HG03196 (cell line): ENCODE measurements around the gene DNAH1.

Experiments
- ATAC-seq: cut with Tn5 transposase; IDR thresholded peaks from one replicate; pipeline ENCODE4 v1.9.1; 2021; ENCODE audit not compliant: unreplicated experiment

The DNAH1 gene

GRCh38 chr3:52355526-52355925, 39.4 kb downstream of the DNAH1 start:
- ATAC-seq = no peak

GRCh38 chr3:52356126-52356525, 40.0 kb downstream of the DNAH1 start:
- ATAC-seq = no peak

- ATAC-seq = no peak
These were observed 41.3 kb downstream of the DNAH1 start for GRCh38 chr3:52357151-52358080.

GRCh38 chr3:52358362-52358940, 42.3 kb downstream of the DNAH1 start:
- no peak for ATAC-seq

DNA sequence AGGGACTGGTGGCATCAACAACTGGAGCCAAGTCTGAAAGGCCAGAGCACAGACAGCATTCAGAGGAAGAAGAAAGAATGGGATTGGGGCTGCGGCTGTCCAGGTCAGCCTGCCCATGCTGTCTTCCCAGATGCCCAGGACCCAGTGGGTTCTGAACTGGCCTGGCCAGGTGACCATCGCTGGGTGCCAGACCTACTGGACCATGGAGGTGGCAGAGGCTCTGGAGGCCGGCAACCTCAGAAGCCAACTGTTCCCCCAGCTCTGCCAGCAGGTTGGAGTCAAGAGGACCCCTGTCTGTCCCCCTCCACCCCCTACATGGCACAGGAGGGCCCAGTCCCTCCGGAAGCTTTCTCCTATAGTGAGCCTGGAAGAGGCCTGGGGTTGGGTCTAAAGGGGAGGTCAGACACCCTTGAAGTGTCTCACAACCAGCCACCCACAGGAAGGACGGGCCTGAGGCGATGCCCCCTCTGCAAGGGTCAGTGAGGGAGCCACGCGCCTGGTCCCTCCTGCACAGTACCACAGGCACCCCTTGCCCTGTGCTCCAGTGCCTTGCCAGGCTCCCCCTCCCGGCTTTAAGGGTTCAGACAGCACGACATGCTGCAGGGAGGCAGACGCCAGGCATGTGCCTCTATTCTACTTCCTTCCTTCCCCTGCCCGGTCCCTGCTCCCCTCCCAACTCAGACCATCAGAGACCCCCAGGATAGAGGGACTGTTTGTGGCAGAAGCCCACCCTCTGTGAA, 43.2 kb downstream of the DNAH1 start:
- ATAC-seq = no peak

- no peak for ATAC-seq
These were observed 44.9 kb downstream of the DNAH1 start for GRCh38 chr3:52361011-52361410.

- no peak for ATAC-seq
These were observed 45.3 kb downstream of the DNAH1 start for GRCh38 chr3:52361454-52361853.

DNA sequence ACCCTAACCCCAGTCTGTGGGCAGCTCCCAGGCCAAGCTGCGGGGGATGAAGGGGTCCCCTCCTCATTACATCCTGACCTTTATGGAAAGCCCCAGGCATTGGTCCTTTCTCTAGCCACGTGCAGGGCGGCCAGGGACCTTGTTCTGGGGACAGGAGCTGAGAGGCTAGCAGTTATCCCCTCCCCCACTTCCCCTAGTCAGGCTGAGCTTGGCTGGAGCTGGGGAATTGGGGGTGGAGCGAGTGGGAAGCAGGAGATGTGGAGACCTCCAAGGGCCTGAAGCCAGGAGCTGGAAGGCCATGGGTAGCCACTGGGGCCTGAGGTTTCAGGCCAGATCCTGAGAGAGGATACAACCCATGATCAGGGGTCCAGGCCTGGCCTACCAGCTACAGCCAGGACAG, 45.8 kb downstream of the DNAH1 start:
- ATAC-seq = no peak

DNA sequence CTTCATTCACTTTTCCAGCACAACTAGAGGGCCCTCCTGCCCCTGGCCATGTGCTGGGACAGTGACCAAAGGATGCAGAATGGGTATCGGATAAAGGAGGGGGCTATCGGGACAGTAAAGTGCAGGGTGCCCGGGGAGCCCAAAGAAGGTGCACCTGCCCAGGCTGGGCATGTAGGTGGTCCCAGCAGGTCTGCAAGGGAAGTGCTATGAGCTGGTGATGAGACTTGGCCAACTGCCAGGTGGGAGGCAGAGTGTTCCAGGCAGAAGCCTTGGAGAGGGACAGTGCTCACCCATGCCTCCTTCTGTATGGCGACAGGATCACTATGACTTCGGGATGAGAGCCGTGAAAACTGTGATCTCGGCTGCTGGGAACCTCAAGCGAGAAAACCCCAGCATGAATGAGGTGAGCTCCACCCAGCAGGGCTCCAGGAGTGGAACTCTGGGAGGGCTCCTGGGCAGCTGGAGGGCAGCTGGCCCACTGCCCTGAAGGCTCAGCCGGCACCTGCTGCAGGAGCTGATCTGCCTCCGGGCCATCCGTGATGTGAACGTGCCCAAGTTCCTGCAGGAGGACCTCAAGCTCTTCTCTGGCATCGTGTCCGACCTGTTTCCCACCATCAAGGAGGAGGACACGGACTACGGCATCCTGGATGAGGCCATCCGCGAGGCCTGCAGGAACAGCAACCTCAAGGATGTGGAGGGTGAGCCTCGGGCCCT, 48.4 kb downstream of the DNAH1 start:
- ATAC-seq = no peak

- no peak for ATAC-seq
These were observed 50.4 kb downstream of the DNAH1 start for GRCh38 chr3:52366527-52366926.

GRCh38 chr3:52367891-52368880, 52.1 kb downstream of the DNAH1 start:
- no peak for ATAC-seq

GRCh38 chr3:52370531-52370930, 54.4 kb downstream of the DNAH1 start:
- no peak for ATAC-seq

DNA sequence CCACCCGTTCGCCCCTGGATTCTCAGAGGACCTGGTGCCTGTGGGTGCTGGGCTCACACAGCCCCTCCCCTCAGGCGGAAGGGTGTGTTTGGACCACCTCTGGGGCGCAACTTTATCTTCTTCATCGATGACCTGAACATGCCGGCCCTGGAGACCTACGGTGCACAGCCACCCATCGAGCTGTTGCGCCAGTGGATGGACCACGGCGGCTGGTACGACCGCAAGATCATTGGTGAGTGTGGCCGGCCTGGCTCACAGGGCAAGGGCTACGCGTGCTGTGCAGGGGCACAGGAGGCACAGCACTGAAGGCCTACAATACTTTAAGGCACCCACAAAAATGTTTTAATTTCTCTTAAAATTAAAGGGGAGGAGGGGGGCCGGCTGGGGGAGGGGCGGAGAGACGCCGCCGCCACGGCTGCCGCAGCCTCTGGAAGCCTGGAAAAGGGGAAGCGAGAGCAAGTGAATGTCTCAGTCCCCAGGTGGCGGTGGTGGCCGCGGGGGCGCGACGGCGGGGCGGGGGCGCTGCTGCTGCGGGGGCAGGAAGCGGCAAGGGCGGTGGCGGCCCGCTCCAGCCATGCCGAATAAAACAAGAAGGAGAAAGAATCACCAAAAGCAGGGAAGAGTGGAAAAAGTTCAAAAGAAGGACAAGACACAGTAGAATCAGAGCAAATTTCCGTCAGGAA, 56.8 kb downstream of the DNAH1 start:
- ATAC-seq = no peak

DNA sequence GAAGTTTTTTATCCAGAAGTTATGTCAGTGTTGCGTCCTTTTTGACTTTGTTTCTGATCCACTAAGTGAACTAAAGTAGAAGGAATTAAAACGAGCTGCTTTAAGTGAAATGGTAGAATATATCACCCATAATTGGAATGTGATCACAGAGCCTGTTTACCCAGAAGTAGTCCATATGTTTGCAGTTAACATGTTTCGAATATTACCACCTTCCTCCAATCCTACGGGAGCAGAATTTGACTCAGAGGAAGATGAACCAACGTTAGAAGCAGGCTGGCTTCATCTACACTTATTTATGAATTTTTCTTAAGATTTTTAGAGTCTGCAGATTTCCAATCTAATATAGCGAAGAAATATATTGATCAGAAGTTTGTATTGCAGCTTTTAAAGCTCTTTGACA, 57.6 kb downstream of the DNAH1 start:
- no peak for ATAC-seq

DNA sequence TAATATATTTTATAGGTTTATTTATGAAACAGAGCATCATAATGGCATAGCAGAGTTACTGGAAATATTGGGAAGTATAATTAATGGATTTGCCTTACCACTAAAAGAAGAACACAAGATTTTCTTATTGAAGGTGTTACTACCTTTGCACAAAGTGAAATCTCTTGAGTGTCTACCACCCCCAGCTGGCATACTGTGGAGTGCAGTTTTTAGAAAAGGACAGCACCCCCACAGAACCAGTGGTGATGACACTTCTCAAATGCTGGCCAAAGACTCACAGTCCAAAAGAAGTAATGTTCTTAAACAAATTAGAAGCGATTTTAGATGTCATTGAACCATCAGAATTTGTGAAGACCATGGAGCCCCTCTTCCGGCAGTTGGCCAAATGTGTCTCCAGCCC, 58.1 kb downstream of the DNAH1 start:
- no peak for ATAC-seq

GRCh38 chr3:52379610-52380009, 63.5 kb downstream of the DNAH1 start:
- no peak for ATAC-seq

- ATAC-seq = no peak
These were observed 63.9 kb downstream of the DNAH1 start for GRCh38 chr3:52380023-52380422.

- ATAC-seq = no peak
These were observed 65.5 kb downstream of the DNAH1 start for GRCh38 chr3:52381623-52382022.

DNA sequence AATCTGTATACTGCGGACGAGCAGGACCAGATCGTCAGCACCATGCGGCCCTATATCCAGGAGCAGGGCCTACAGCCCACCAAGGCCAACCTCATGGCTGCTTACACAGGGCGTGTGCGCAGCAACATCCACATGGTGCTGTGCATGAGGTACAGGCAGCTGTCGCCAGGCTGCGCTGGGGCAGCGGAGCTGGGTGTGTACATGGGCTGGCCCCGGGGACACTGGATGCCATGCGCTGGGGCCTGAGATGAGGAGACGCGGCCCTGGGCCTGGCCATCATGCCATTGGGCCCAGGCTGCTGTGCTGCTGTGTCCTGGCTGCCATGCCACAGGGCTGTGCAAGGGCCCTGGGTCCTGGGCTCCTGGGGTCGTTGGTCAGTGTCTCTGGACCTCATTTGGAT, 67.3 kb downstream of the DNAH1 start:
- ATAC-seq = no peak
